Right lobe of liver (tissue), 6 donors: ENCODE data around the gene PPP6R3. TPM values are rescaled to one million over a fixed set of nuclear protein-coding genes. Genes with fewer than 3 reads are reported as not detected.

ENCODE experiments used
- ATAC-seq, 4 donors: fragments of 200-7000 bp; cut with Tn5 transposase; one replicate each; pipeline ENCODE4 v1.9.1; 2020; ENCODE audit warnings: mild to moderate bottlenecking in 4 of 4, moderate library complexity in 4 of 4
- DNase-seq, 3 donors: peaks; one replicate each; pipeline ENCODE4 v3.0.0-alpha.2; 2020
- H3K27ac ChIP-seq, 3 donors: fragments of 200-600 bp; one replicate each; pipeline ENCODE4 v1.8.0; 2022
- H3K27me3 ChIP-seq, 2 donors: fragments of 200-600 bp; one replicate each; pipeline ENCODE4 v1.8.0; 2022
- H3K36me3 ChIP-seq, 4 donors: fragments of 200-600 bp; sonication (generic) in 1 of 4; one replicate each; pipeline versions ENCODE4 v1.5.1 to v1.8.0; 2017 to 2022; ENCODE audit warnings: control low read depth in 1 of 4
- H3K4me1 ChIP-seq, 4 donors: fragments of 200-600 bp; sonication (generic) in 1 of 4; one replicate each; pipeline versions ENCODE4 v1.5.1 to v1.8.0; 2017 to 2022; ENCODE audit warnings: control low read depth in 1 of 4
- H3K4me3 ChIP-seq, 3 donors: fragments of 200-600 bp; one replicate each; pipeline ENCODE4 v1.8.0; 2022
- H3K9me3 ChIP-seq, 4 donors: fragments of 200-600 bp; sonication (generic) in 1 of 4; one replicate each; pipeline versions ENCODE4 v1.5.1 to v1.8.0; 2017 to 2022; ENCODE audit warnings: control low read depth in 1 of 4
- CTCF ChIP-seq, 4 donors: fragments of 200-600 bp in 3 of 4; fragments of 450-650 bp in 1 of 4; IDR thresholded peaks; one replicate each; pipeline versions ENCODE4 v1.5.1 to v1.8.0; 2016 to 2022; ENCODE audit warnings: antibody characterized with exemption in 4 of 4, mild to moderate bottlenecking in 2 of 4
- POLR2A ChIP-seq: fragments of 450-650 bp; IDR thresholded peaks from one replicate; pipeline ENCODE4 v1.6.1; 2017; ENCODE audit warnings: antibody characterized with exemption, mild to moderate bottlenecking
- WGBS: methylation state at CpG from one replicate; pipeline ENCODE4 v1.1.6; 2018; ENCODE audit warnings: low coverage, low lambda C conversion rate; ENCODE audit not compliant: insufficient coverage; ENCODE audit errors: missing lambda C conversion rate; 5-methylcytosine and 5-hydroxymethylcytosine counted together
- intact Hi-C, 2 donors: fragments of 100-400 bp; cut with DNase I; formaldehyde crosslinking; loops; one replicate each; pipeline versions ENCODE4 v1.11.2 to v1.14.1; 2022
- total RNA-seq, 6 experiments: library from RNA; depleted of rRNA in 2 of 6; stranded (reverse); fragments of >200 nt in 2 of 6; fragmentation: NEBNext Ultra II Directional in 3 of 6; extraction: Animal tissue kit (Norgen Biotek cat#: 25700) in 3 of 6; gene quantifications; one replicate each; pipeline versions ENCODE4 v1.1.0 to v1.2.4, GENCODE V29; 2016 to 2023
- donor health status: DM: no; HTN: yes; CAD: no.
- donor health status: DM: no; HTN: no; CAD: no.
- donor health status: DM: no; HTN: no; CAD: no.
- donor health status: DM: no; HTN: yes; CAD: no.
- donor health status: DM: no; HTN: yes; CAD: no.

PPP6R3 gene
- total RNA-seq, 6 experiments from 2014 or later = 35.8 to 48.3 (median 39.2) TPM

- Histone ChIP-seq H3K4me1 (no peaks in the 10 kb centered on the region), H3K9me3 (no peaks in the 10 kb centered on the region), H3K27ac (no peak overlapping the region), H3K27me3 (no peaks in the 10 kb centered on the region), H3K4me3 (no peak overlapping the region), H3K36me3 (peaks cover 0 to 49% (median 30%) of the 10 kb centered on the region in 4 donors)
- DNase-seq (no peak), ATAC-seq (no peak)
- intact Hi-C loops = no loop called here
- 94% methylated on average over 7 of the region's 7 CpGs for WGBS
- TF ChIP-seq CTCF (IDR thresholded peaks at IDR 0.05) (no peak), POLR2A (no peak)
Observed at GRCh38 chr11:68420171-68420570, 40.4 kb upstream of the PPP6R3 start.

DNA sequence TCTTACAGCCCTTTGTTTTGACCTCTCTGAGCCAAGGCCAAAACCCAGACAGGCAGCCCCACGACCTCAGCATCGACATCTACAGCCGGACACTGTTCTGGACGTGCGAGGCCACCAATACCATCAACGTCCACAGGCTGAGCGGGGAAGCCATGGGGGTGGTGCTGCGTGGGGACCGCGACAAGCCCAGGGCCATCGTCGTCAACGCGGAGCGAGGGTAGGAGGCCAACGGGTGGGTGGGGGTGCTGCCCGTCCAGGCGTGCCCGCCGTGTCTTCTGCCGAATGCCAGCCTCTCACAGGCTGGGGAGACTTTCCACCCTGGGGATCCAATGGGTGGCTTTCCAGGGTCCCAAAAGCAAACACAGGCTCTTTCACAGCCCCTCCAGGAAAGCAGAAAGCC is 37.1 kb upstream of the PPP6R3 start:
- intact Hi-C loops = no loop called here
- 92% methylated on average over 2 of the region's 21 CpGs for WGBS
- Histone ChIP-seq H3K36me3 (peaks cover 4 to 66% (median 40%) of the 10 kb centered on the region in 4 donors), H3K4me3 (no peak overlapping the region), H3K27me3 (no peaks in the 10 kb centered on the region), H3K4me1 (no peaks in the 10 kb centered on the region), H3K9me3 (no peaks in the 10 kb centered on the region), H3K27ac (no peak overlapping the region)
- TF ChIP-seq CTCF (IDR thresholded peaks at IDR 0.05) (no peak), POLR2A (no peak)
- DNase-seq (no peak), ATAC-seq (no peak)

GRCh38 chr11:68424101-68424632 is 36.4 kb upstream of the PPP6R3 start:
- Histone ChIP-seq H3K27me3 (no peaks in the 10 kb centered on the region), H3K4me1 (no peaks in the 10 kb centered on the region), H3K9me3 (no peaks in the 10 kb centered on the region), H3K4me3 (no peak overlapping the region), H3K27ac (no peak overlapping the region), H3K36me3 (peaks cover 4 to 65% (median 40%) of the 10 kb centered on the region in 4 donors)
- intact Hi-C loops = no loop called here
- DNase-seq (no peak), ATAC-seq (no peak)
- WGBS = no CpG with 5 or more reads among the region's 19 CpGs
- TF ChIP-seq POLR2A = no peak
- TF ChIP-seq CTCF (IDR thresholded peaks at IDR 0.05) = no peak

- peak in 2 of 4 donors; percentile 4 to 5 for ATAC-seq
- Histone ChIP-seq H3K27me3 (no peaks in the 10 kb centered on the region), H3K9me3 (no peaks in the 10 kb centered on the region), H3K27ac (no peak overlapping the region), H3K4me1 (no peaks in the 10 kb centered on the region), H3K4me3 (no peak overlapping the region), H3K36me3 (peaks cover 4 to 70% (median 46%) of the 10 kb centered on the region in 4 donors)
- TF ChIP-seq CTCF (IDR thresholded peaks at IDR 0.05) (no peak), POLR2A (no peak)
- intact Hi-C loops = no loop called here
- WGBS = 94% methylated on average over 12 of the region's 40 CpGs
- DNase-seq = no peak
Observed at GRCh38 chr11:68424981-68425865, 35.3 kb upstream of the PPP6R3 start.
